HepG2 (cell line): Measurements from ENCODE around the gene ENPP4. TPM values are rescaled to one million over a fixed set of nuclear protein-coding genes. Genes with fewer than 3 reads are reported as not detected.
"Not testable (repeated sequence)": the region's sequence is repeated elsewhere in the genome, so short reads cannot be mapped to it uniquely, and the experiment has no call there.

ENCODE experiments used
- ATAC-seq: fragments of 200-7000 bp; cut with Tn5 transposase; 3 replicates; pipeline ENCODE4 v1.9.1; 2020; ENCODE audit warnings: mild to moderate bottlenecking, moderate library complexity
- BruUV-seq: library from RNA; stranded (reverse); fragments of 400-500 nt; replicated peaks from 2 replicates; lab custom pipeline; 2021; lab: Mats Ljungman, UMichigan
- CTCF ChIA-PET: fragments of 300-600 bp; formaldehyde crosslinking; extraction: SDS; loops from one replicate; lab custom pipeline; 2021; ENCODE audit warnings: low total read pairs, inconsistent platforms, low intra/inter-chr PET ratio; lab: Yijun Ruan, JAX
- POLR2A ChIA-PET: fragments of 350-600 bp; sonication (Branson Sonifier 250); formaldehyde crosslinking; loops from one replicate; lab custom pipeline; 2020; ENCODE audit warnings: antibody characterized with exemption, inconsistent platforms; lab: Yijun Ruan, JAX
- DNase-seq: peaks from one replicate; pipeline ENCODE4 v3.0.0-alpha.2; 2015; ENCODE audit warnings: low spot score
- FAIRE-seq: peaks from 3 replicates; lab custom pipeline; 2011; peaks lifted over from hg19 to GRCh38; lab: Jason Lieb, UNC
- H2AFZ ChIP-seq: one replicate; pipeline ENCODE4 v1.6.1; 2011; ENCODE audit warnings: low read length, inconsistent platforms
- H3K27ac ChIP-seq: fragments of 300-600 bp; 3 replicates; pipeline ENCODE4 v1.8.0; 2011; ENCODE audit warnings: mixed run types, mild to moderate bottlenecking, mixed read lengths, low read length, inconsistent platforms; ENCODE audit not compliant: insufficient read depth; ENCODE audit errors: extremely low read length
- H3K27me3 ChIP-seq, 2 experiments: fragments of 200-600 bp in 1 of 2; 2 replicates in 1 of 2; 3 replicates in 1 of 2; pipeline versions ENCODE4 v1.6.0 to v1.8.0; 2011; ENCODE audit warnings: low read length in 2 of 2, mild to moderate bottlenecking in 2 of 2, moderate library complexity in 2 of 2, inconsistent platforms in 1 of 2; ENCODE audit not compliant: insufficient read depth in 2 of 2, control insufficient read depth in 1 of 2
- H3K36me3 ChIP-seq, 2 experiments: fragments of 200-600 bp in 1 of 2; replicated peaks in 1 of 2; 2 replicates in 1 of 2; 3 replicates in 1 of 2; pipeline versions ENCODE4 v1.5.1 to v1.8.0; 2011; ENCODE audit warnings: low read length in 2 of 2, inconsistent platforms in 1 of 2; ENCODE audit not compliant: insufficient read depth in 2 of 2, control insufficient read depth in 1 of 2
- H3K4me1 ChIP-seq: 2 replicates; pipeline ENCODE4 v1.5.1; 2012; ENCODE audit warnings: low read length, inconsistent platforms; ENCODE audit not compliant: insufficient read depth
- H3K4me2 ChIP-seq: 2 replicates; pipeline ENCODE4 v1.6.0; 2011; ENCODE audit warnings: low read depth, low read length, inconsistent platforms
- H3K4me3 ChIP-seq, 3 experiments: fragments of 200-600 bp in 1 of 3; sonication (generic), shearing (Covaris generic) in 1 of 3; replicated peaks in 1 of 3; 2 replicates each; pipeline ENCODE4 v1.5.1; 2011 to 2016; ENCODE audit warnings: low read length in 3 of 3, inconsistent platforms in 2 of 3, low read depth in 2 of 3, mild to moderate bottlenecking in 2 of 3, control low read depth in 1 of 3, mixed read lengths in 1 of 3; ENCODE audit not compliant: insufficient read depth in 1 of 3
- H3K79me2 ChIP-seq: one replicate; pipeline ENCODE4 v1.6.1; 2011; ENCODE audit warnings: low read length, inconsistent platforms; ENCODE audit not compliant: insufficient read depth
- H3K9ac ChIP-seq: 2 replicates; pipeline ENCODE4 v1.6.0; 2011; ENCODE audit warnings: mild to moderate bottlenecking, low read depth, low read length, inconsistent platforms; ENCODE audit not compliant: insufficient read depth
- H3K9me3 ChIP-seq: 2 replicates; pipeline ENCODE4 v1.5.1; 2012; ENCODE audit warnings: mild to moderate bottlenecking, low read length
- H4K20me1 ChIP-seq: 2 replicates; pipeline ENCODE4 v1.6.0; 2011; ENCODE audit warnings: inconsistent platforms, mild to moderate bottlenecking, low read length, moderate library complexity; ENCODE audit not compliant: insufficient read depth
- AGO2 ChIP-seq: fragments of 200-400 bp; formaldehyde crosslinking; optimal IDR thresholded peaks from 2 replicates; pipeline ENCODE3; 2017; ENCODE audit warnings: mild to moderate bottlenecking, low read depth, low read length, moderate library complexity
- GZF1 ChIP-seq: sonication (generic); formaldehyde crosslinking; IDR thresholded peaks from 2 replicates; pipeline ENCODE4 v1.5.1; 2020; ENCODE audit warnings: mild to moderate bottlenecking, missing genetic modification reagents
- NFKB2 ChIP-seq: sonication (generic); formaldehyde crosslinking; IDR thresholded peaks from 2 replicates; pipeline ENCODE4 v1.4.0; 2020; ENCODE audit warnings: missing genetic modification reagents, borderline replicate concordance
- POLR2A ChIP-seq, 2 experiments: IDR thresholded peaks; 2 replicates each; pipeline ENCODE4 v1.6.1; 2011; ENCODE audit warnings: low read depth in 2 of 2, low read length in 2 of 2, mild to moderate bottlenecking in 1 of 2, moderate library complexity in 1 of 2; ENCODE audit not compliant: insufficient read depth in 1 of 2
- TSC22D2 ChIP-seq: sonication (generic); formaldehyde crosslinking; IDR thresholded peaks from 2 replicates; pipeline ENCODE4 v1.5.1; 2020; ENCODE audit warnings: missing genetic modification reagents, mild to moderate bottlenecking, borderline replicate concordance
- WGBS: methylation state at CpG from one replicate; pipeline ENCODE4 v1.1.6; 2017; ENCODE audit warnings: low lambda C conversion rate; 5-methylcytosine and 5-hydroxymethylcytosine counted together
- in situ Hi-C: cut with HindIII; loops from 2 replicates; pipeline ENCODE4 v1.10.0; 2017; ENCODE audit warnings: low pct_unique_long_range_greater_than_20kb; ENCODE audit not compliant: extremely low pct_ligation_motif_present
- intact Hi-C: fragments of 100-400 bp; cut with micrococcal nuclease; formaldehyde crosslinking; loops from one replicate; pipeline ENCODE4 v1.10.0; 2022; ENCODE audit not compliant: unreplicated experiment
- polyA plus RNA-seq, 8 experiments: library from polyadenylated mRNA; depleted of rRNA in 3 of 8; stranded (reverse) in 7 of 8; unstranded in 1 of 8; fragments of >200 nt; fragmentation: Illumina TruSeq in 4 of 8; extraction: Trizol in 4 of 8; gene quantifications; 2 replicates each; pipeline versions ENCODE4 v1.2.1 to v1.2.3, GENCODE V29; 2011 to 2016; ENCODE audit warnings: low read depth in 4 of 8, missing spikeins in 1 of 8, mixed read lengths in 1 of 8; ENCODE audit not compliant: insufficient read depth in 1 of 8
- total RNA-seq, 5 experiments: library from RNA; depleted of rRNA; stranded (reverse); fragments of >200 nt; fragmentation: Illumina TruSeq; extraction: Trizol; gene quantifications; 2 replicates each; pipeline ENCODE4 v1.2.3, GENCODE V29; 2016; ENCODE audit warnings: low read depth in 1 of 5

ENPP4 gene
- total and polyA plus RNA-seq, 2 of the 13 experiments (the other 11 are each of a cell fraction or from before 2014, with no cell fraction given), result 0.04 to 0.38 TPM

DNA sequence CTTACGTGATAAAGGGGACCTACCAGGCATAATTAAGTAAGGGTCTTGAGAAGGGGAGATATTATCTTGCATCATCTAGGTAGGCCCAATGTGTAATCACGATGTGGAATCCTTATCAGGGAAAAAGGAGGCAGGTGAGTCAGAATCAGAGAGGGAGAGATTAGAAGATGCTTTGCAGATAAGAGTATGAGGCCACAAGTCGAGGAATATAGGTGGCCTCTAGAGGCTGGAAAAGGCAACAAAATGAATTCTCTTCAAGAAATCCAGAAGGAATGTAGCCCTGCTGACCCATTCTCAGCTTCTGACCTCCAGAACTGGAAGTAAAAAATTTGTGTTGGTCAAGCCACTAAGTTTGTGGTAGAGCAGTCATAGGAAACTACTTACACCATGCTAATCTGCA is 11.0 kb upstream of the ENPP4 start:
- H3K79me2 ChIP-seq, result no peaks in the 10 kb centered on the region
- WGBS, result 8% methylated on average over 3 of the region's 3 CpGs
- H4K20me1 ChIP-seq, result no peaks in the 10 kb centered on the region
- H3K4me1 ChIP-seq, result no peaks in the 10 kb centered on the region
- TF ChIP-seq AGO2 (no peak), NFKB2 (CRISPR knock-in tag) (no peak), POLR2A (IDR thresholded peaks at IDR 0.05; ENCODE audit: insufficient read depth in 1 of 2, low read depth in 2 of 2, low read length in 2 of 2) (no peak), GZF1 (CRISPR knock-in tag) (no peak), TSC22D2 (CRISPR knock-in tag) (no peak)
- H3K36me3 ChIP-seq, result no peaks in the 10 kb centered on the region
- no peak overlapping the region for H3K27ac ChIP-seq
- DNase-seq, result no peak
- POLR2A ChIA-PET, result no interaction called here
- BruUV-seq, result no TSS peak
- no peak overlapping the region for H2AFZ ChIP-seq
- in situ Hi-C loops (no loop called here), intact Hi-C loops (no loop called here)
- no peak overlapping the region for H3K4me3 ChIP-seq
- H3K9ac ChIP-seq, result no peak overlapping the region
- ATAC-seq, result no peak
- no peak overlapping the region for H3K4me2 ChIP-seq
- no peaks in the 10 kb centered on the region for H3K27me3 ChIP-seq
- H3K9me3 ChIP-seq, result no peaks in the 10 kb centered on the region
- CTCF ChIA-PET, result no interaction called here
- FAIRE-seq, result no peak

DNA sequence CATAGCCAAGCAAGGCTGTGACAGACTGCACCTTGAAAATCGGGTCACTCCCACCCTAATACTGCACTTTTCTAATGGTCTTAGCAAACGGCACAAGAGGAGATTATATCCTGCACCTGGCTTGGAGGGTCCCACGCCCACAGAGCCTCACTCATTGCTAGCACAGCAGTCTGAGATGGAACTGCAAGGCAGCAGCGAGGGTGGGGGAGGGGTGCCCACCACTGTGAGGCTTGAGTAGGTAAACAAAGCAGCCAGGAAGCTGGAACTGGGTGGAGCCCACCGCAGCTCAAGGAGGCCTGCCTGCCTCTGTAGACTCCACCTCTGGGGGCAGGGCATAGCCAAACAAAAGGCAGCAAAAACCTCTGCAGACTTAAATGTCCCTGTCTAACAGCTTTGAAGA is 10.1 kb upstream of the ENPP4 start:
- WGBS, result 3% methylated on average over 4 of the region's 5 CpGs
- H2AFZ ChIP-seq, H3K9me3 ChIP-seq, H3K4me1 ChIP-seq, H3K27me3 ChIP-seq, DNase-seq, ATAC-seq, H3K4me2 ChIP-seq, FAIRE-seq, intact Hi-C loops, H4K20me1 ChIP-seq, H3K4me3 ChIP-seq, CTCF ChIA-PET, POLR2A ChIA-PET, H3K79me2 ChIP-seq, H3K36me3 ChIP-seq, H3K9ac ChIP-seq, in situ Hi-C loops, H3K27ac ChIP-seq, BruUV-seq: not testable (repeated sequence)
